DMS153 treated with DMSO at 0.1 percent for 48 hours (cell line): ENCODE results near the gene NFKBIZ.

Experiments
- DNase-seq: peaks from one replicate; lab custom pipeline; 2025; ENCODE audit not compliant: unreplicated experiment; lab: John Stamatoyannopoulos, UW

The NFKBIZ gene

GRCh38 chr3:101848754-101849713 is at the start of gene NFKBIZ:
TSS of gene NFKBIZ (plus strand) at chr3:101849514. CDS start at chr3:101849629, 115 bp downstream.
- peak; percentile 69 for DNase-seq

GRCh38 chr3:101801174-101801573 is 48.1 kb upstream of the NFKBIZ start:
- no peak for DNase-seq

- no peak for DNase-seq
Observed at GRCh38 chr3:101802179-101802578, 47.1 kb upstream of the NFKBIZ start.

- peak; percentile 71 for DNase-seq
Observed at GRCh38 chr3:101803173-101803782, 46.0 kb upstream of the NFKBIZ start.

- no peak for DNase-seq
Observed at GRCh38 chr3:101803939-101804338, 45.4 kb upstream of the NFKBIZ start.

GRCh38 chr3:101806491-101806890 is 42.8 kb upstream of the NFKBIZ start:
- no peak for DNase-seq

GRCh38 chr3:101807888-101808287 is 41.4 kb upstream of the NFKBIZ start:
- DNase-seq = no peak

GRCh38 chr3:101809178-101810021 is 39.9 kb upstream of the NFKBIZ start:
- DNase-seq = no peak

GRCh38 chr3:101810022-101810418 is 39.3 kb upstream of the NFKBIZ start:
- DNase-seq = no peak

GRCh38 chr3:101811875-101812274 is 37.4 kb upstream of the NFKBIZ start:
- DNase-seq = no peak

- no peak for DNase-seq
Observed at GRCh38 chr3:101812895-101813294, 36.4 kb upstream of the NFKBIZ start.

GRCh38 chr3:101813817-101814440 is 35.4 kb upstream of the NFKBIZ start:
- no peak for DNase-seq

GRCh38 chr3:101814835-101815234 is 34.5 kb upstream of the NFKBIZ start:
- no peak for DNase-seq

- no peak for DNase-seq
Observed at GRCh38 chr3:101816215-101817149, 32.8 kb upstream of the NFKBIZ start.

- DNase-seq = no peak
Observed at GRCh38 chr3:101817992-101818391, 31.3 kb upstream of the NFKBIZ start.

- no peak for DNase-seq
Observed at GRCh38 chr3:101819649-101820206, 29.6 kb upstream of the NFKBIZ start.

GRCh38 chr3:101821503-101821902 is 27.8 kb upstream of the NFKBIZ start:
- no peak for DNase-seq

GRCh38 chr3:101823525-101823924 is 25.8 kb upstream of the NFKBIZ start:
- no peak for DNase-seq

GRCh38 chr3:101824702-101825101 is 24.6 kb upstream of the NFKBIZ start:
- no peak for DNase-seq
